Stimulated activated CD8-positive, alpha-beta memory T cell treated with anti-CD3 and anti-CD28 coated beads, Interleukin-7, amount 100 ng/mL, for 4 hours (primary cell): ENCODE results near the gene C9orf43.

Source experiments
- DNase-seq, 2 donors: peaks; one replicate each; pipeline ENCODE4 v3.0.0-alpha.2; 2020; ENCODE audit warnings: low read depth in 2 of 2

The C9orf43 gene

DNA sequence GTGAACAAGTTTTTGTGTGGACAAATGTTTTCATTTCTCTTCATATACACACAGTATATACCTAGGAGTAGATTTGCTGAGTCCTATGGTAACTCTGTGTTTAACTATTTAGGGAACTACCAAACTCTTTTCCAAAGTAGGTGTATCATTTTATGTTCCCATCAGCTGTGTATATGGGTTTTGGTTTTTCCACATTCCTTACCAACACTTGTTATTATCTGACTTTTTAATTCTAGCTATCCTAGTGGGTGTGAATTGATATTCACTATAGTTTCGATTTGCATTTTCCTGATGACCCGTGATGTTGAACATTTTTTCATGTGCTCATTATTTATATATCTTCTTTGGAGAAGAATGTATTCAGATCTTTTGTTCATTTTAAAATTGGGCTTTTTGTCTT is 56.6 kb downstream of the C9orf43 start:
- DNase-seq: no peak

DNA sequence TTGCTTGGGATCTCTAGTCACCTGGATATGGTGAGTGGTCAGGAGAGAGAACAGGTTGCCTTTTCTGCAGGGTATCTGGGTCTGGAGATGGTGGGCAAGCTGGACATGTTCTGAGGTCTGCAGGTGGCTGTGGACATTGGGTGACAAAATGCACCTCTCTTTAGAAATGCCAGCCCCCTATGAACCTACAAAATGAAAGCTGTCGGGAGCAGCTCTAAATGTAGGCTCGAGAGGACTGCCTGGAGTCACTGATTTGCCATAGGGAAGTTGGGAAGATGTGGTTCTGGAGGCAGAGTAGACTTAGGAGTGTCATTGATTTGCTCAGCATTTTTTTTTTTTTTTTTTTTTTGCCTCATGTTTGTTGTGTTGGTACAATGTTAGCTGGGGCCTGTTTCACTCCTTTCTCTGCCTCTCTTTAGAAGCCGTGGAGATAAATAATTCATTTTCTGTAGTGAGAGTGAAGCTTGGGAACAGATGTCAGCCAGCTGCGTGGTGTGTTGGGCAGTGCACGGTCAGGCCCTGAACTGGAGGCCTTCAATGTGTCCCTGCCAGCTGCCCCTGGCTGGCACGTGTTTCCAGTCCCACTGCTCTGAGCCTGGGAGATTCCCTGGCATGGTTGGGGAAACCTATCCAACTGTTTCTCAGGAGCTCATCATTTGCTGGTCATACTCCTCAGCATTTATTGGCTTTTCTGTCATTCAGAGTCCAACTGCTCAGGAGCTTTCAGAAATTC is 58.3 kb downstream of the C9orf43 start:
- no peak for DNase-seq

DNA sequence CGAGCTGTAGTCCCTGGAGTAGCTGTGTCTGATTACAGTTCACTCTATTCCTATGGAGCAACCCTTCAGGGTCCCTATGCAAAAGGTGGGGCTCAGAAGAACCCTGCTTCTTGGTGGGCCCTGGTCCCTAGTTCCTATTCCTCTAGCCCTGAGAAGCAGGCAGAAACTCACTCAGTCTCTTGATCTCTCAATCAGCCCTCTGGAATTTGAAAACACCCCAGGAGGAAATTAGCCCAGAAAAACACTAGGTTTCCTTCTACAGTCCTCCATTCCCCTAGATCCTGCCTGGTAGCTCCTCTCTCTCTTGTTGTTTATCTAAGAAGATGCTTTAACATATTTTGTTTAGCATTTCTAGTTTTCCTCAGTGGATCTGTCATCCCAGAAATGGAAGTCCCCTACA is 60.6 kb downstream of the C9orf43 start:
- DNase-seq: no peak

- no peak for DNase-seq
Measured at GRCh38 chr9:113471566-113471965, 61.0 kb downstream of the C9orf43 start.

DNA sequence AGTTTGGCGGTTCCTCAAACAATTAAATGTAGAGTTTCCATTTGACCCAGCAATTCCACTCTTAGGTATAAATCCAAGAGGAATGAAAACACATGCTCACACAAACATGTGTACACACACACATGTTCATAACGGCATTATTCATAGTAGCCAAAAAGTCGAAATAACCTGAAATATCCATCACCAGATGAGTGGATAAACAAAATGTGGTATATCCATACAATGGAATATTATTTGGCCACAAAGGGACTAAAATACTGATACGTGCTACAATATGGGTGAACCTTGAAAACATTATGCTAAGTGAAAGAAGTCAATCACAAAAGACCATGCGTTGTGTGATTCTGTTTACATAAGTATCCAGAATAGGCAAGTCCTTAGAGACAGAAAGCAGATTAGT is 61.7 kb downstream of the C9orf43 start:
- no peak for DNase-seq

DNA sequence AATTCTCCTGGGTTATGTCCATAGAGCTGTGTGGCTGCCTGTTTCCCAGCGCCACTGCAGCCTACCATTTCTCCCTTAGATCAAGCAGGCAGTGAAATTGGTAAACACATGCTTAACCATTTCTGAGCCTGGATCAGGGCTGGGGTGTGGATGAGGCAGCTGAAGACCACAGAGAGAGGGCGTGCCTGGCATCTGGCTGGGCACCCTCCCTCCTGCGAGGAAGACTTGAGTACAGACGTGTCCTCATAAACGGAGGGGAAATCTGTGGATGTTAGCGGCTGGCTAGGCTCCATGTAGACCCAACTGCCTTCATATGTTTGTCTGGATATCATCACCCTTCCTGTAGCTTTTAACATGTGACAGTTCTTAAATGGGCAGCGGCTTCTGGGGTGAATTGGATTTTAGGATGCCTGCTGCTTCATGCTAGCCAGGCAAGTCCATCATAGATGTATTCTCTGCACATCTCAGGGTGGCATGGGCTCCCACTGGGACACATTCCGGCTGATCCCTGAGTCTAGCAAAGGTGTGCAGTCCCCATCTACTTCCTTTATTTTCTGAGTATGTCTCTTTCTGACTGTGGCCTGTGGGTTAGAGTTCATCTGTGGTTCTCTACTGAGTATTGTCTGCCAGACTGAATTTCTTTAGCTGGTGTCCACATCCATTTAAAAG is 63.9 kb downstream of the C9orf43 start:
- no peak for DNase-seq

- no peak for DNase-seq
Measured at GRCh38 chr9:113475031-113475430, 64.5 kb downstream of the C9orf43 start.

GRCh38 chr9:113475992-113476391 is 65.4 kb downstream of the C9orf43 start:
- no peak for DNase-seq

DNA sequence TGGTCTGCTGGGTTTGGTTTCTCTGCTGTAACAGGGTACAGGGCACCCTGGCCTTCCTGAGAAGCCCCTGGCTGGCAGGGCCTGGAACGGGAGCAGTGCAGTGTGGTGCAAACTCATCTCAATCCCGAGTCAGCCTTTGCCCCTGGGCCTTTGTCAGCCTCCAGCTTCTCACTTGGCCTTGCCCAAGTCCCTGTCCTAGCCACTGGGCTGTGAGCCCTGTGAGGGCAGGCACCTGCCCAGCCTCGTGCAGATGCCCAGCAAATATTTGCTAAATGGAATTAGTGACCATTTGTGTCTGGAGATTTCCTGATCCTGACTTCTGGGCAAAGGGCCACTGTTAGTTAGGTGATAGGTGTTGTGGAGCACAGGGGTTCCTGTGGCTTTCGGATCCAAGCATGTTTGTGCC is 66.0 kb downstream of the C9orf43 start:
- DNase-seq: no peak

DNA sequence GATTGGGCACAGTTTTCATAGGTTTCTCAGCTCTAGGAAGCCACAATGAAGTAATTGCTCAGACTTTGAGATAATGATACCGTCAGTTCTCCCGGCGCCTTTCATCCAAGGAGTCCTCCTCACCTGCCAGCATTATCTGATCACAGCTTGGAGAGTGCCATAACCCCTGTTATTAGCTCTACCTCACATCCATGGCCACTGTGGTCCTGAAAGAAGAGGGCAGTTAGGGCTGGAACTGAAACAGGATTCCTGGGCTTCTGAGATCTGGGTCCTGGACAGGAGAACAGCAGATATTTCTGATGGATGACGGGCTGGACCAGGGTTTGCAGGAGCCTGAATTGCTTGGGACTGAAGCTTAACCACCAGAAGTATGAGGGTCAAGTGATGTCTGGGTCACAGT is 66.5 kb downstream of the C9orf43 start:
- DNase-seq: no peak

DNA sequence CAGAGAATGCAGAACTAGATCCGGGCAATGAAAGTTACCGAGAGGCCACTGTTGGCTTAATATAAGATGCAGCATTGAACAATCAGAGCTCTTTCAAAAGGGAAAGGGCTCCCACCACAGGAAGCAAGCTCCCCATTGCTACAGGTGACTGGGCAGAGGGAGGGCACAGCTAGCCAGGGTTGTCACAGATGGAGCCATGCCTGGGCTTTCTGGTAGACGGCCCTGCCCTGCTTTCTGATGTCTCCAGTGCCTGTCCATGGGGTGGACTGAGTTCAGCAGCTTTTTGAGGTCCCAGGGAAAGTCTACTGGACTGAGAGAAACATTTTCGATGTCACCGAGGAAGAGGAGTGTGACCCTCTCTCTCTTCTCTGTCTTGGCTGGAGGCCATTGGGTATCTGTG is 67.1 kb downstream of the C9orf43 start:
- DNase-seq: no peak

DNA sequence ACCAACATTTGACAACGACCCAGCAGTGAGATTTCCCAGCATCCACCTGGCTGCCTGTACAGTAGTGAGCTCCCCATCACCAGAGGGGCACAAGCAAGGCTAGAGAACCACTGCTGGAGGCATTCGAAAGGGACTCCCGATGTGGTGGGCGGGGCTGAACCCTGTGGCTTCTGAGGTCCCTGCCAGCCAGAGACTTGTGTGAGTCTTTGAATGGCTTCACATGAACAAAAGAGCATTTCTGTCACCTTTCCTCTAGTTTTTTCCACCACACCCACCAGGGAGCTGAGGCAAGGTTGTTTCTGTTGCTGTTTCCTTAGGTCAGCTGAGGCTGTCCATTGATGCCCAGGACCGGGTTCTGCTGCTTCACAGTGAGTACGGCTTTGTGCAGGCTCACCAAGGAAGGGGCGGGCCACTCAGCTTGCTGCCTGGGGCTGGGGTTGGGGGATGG is 68.7 kb downstream of the C9orf43 start:
- peak; percentile 3 to 17 for DNase-seq
